Tongue (tissue), 2 donors: ENCODE measurements around the gene RAB11FIP3. TPM values are rescaled to one million over a fixed set of nuclear protein-coding genes. Genes with fewer than 3 reads are reported as not detected.

ENCODE experiments used
- DNase-seq: peaks from one replicate; pipeline ENCODE4 v3.0.0-alpha.2; 2015
- total RNA-seq: library from RNA; depleted of rRNA; stranded (reverse); fragments of >200 nt; gene quantifications from one replicate; pipeline ENCODE4 v1.2.3, GENCODE V29; 2014

RAB11FIP3 gene
- total RNA-seq, 1 donor from 2014 or later, result 39.2 TPM

- no peak for DNase-seq
Measured at GRCh38 chr16:533391-534123, 108.1 kb downstream of the RAB11FIP3 start.

GRCh38 chr16:534135-534534 lies 108.7 kb downstream of the RAB11FIP3 start:
- DNase-seq, result peak; percentile 81

GRCh38 chr16:534856-535445 lies 109.5 kb downstream of the RAB11FIP3 start:
- DNase-seq, result no peak

GRCh38 chr16:535446-536405 lies 110.3 kb downstream of the RAB11FIP3 start:
- DNase-seq, result peak; percentile 67

GRCh38 chr16:536746-537145 lies 111.3 kb downstream of the RAB11FIP3 start:
- no peak for DNase-seq

GRCh38 chr16:537415-538335 lies 112.2 kb downstream of the RAB11FIP3 start:
- no peak for DNase-seq

- no peak for DNase-seq
Measured at GRCh38 chr16:539901-540530, 114.6 kb downstream of the RAB11FIP3 start.

- DNase-seq, result no peak
Measured at GRCh38 chr16:540645-541340, 115.3 kb downstream of the RAB11FIP3 start.

- no peak for DNase-seq
Measured at GRCh38 chr16:543301-544164, 118.1 kb downstream of the RAB11FIP3 start.

- no peak for DNase-seq
Measured at GRCh38 chr16:544517-544916, 119.1 kb downstream of the RAB11FIP3 start.

- DNase-seq, result no peak
Measured at GRCh38 chr16:546909-547770, 121.7 kb downstream of the RAB11FIP3 start.

GRCh38 chr16:548586-548985 lies 123.1 kb downstream of the RAB11FIP3 start:
- no peak for DNase-seq

GRCh38 chr16:549544-550263 lies 124.3 kb downstream of the RAB11FIP3 start:
- DNase-seq, result no peak

GRCh38 chr16:551210-551609 lies 125.8 kb downstream of the RAB11FIP3 start:
- DNase-seq, result no peak

GRCh38 chr16:552171-552570 lies 126.7 kb downstream of the RAB11FIP3 start:
- DNase-seq, result no peak

- DNase-seq, result no peak
Measured at GRCh38 chr16:553601-554296, 128.3 kb downstream of the RAB11FIP3 start.

- DNase-seq, result no peak
Measured at GRCh38 chr16:554297-554621, 128.8 kb downstream of the RAB11FIP3 start.
